ENCODE data around the gene NCKAP5. TPM values are rescaled to one million over a fixed set of nuclear protein-coding genes. Genes with fewer than 3 reads are reported as not detected.

NCKAP5 gene
- total and polyA plus RNA-seq, 2 of the 13 experiments (the other 11 are each of a cell fraction or from before 2014, with no cell fraction given), result 0.01 TPM; not detected in 1

- ATAC-seq (no peak), DNase-seq (ENCODE audit: low spot score) (no peak), FAIRE-seq (no peak)
- intact Hi-C loops (cut with micrococcal nuclease; ENCODE audit: unreplicated experiment) (no loop called here), in situ Hi-C loops (cut with HindIII; ENCODE audit: extremely low pct_ligation_motif_present, low pct_unique_long_range_greater_than_20kb) (no loop called here)
- no peak overlapping the region for H3K4me2 ChIP-seq (ENCODE audit: low read depth, low read length)
- H3K36me3 ChIP-seq (replicated peaks in 1 of 2; ENCODE audit: control insufficient read depth in 1 of 2, insufficient read depth in 2 of 2, low read length in 2 of 2), result no peaks in the 10 kb centered on the region
- no peak for TF ChIP-seq SALL1 (CRISPR knock-in tag; IDR thresholded peaks at IDR 0.05)
- H3K4me1 ChIP-seq (ENCODE audit: insufficient read depth, low read length), result no peaks in the 10 kb centered on the region
- no peak overlapping the region for H3K9ac ChIP-seq (ENCODE audit: insufficient read depth, low read depth, low read length)
- no peaks in the 10 kb centered on the region for H4K20me1 ChIP-seq (ENCODE audit: insufficient read depth, low read length)
- H3K9me3 ChIP-seq (ENCODE audit: low read length), result no peaks in the 10 kb centered on the region
- H3K4me3 ChIP-seq (replicated peaks in 1 of 3; ENCODE audit: insufficient read depth in 1 of 3, low read depth in 2 of 3, low read length in 3 of 3), result no peak overlapping the region
- no peaks in the 10 kb centered on the region for H3K79me2 ChIP-seq (ENCODE audit: insufficient read depth, low read length)
- ChIA-PET POLR2A (no interaction called here), CTCF (ENCODE audit: low intra/inter-chr PET ratio, low total read pairs) (no interaction called here)
- H2AFZ ChIP-seq (ENCODE audit: low read length), result no peak overlapping the region
- H3K27me3 ChIP-seq (ENCODE audit: control insufficient read depth in 1 of 2, insufficient read depth in 2 of 2, low read length in 2 of 2), result no peaks in the 10 kb centered on the region; a peak in 1 of 5 replicates
- BruUV-seq (replicated peaks), result no TSS peak
- H3K27ac ChIP-seq (ENCODE audit: extremely low read length, insufficient read depth, low read length), result no peak overlapping the region
Observed at GRCh38 chr2:133438026-133438425, 130.2 kb downstream of the NCKAP5 start.

- H3K79me2 ChIP-seq (ENCODE audit: insufficient read depth, low read length), result no peaks in the 10 kb centered on the region
- no peak for FAIRE-seq
- no peaks in the 10 kb centered on the region for H3K36me3 ChIP-seq (replicated peaks in 1 of 2; ENCODE audit: control insufficient read depth in 1 of 2, insufficient read depth in 2 of 2, low read length in 2 of 2)
- ATAC-seq, result no peak
- no peak overlapping the region for H3K4me3 ChIP-seq (replicated peaks in 1 of 3; ENCODE audit: insufficient read depth in 1 of 3, low read depth in 2 of 3, low read length in 3 of 3)
- no peak overlapping the region for H2AFZ ChIP-seq (ENCODE audit: low read length)
- intact Hi-C loops (cut with micrococcal nuclease; ENCODE audit: unreplicated experiment) (no loop called here), in situ Hi-C loops (cut with HindIII; ENCODE audit: extremely low pct_ligation_motif_present, low pct_unique_long_range_greater_than_20kb) (no loop called here)
- no peak overlapping the region for H3K4me2 ChIP-seq (ENCODE audit: low read depth, low read length)
- BruUV-seq (replicated peaks), result no TSS peak
- CTCF ChIA-PET (ENCODE audit: low intra/inter-chr PET ratio, low total read pairs), result no interaction called here
- no peak for DNase-seq (ENCODE audit: low spot score)
- no peaks in the 10 kb centered on the region for H3K9me3 ChIP-seq (ENCODE audit: low read length)
- POLR2A ChIA-PET, result no interaction called here
- WGBS (ENCODE audit: low lambda C conversion rate), result 3% methylated on average over 3 of the region's 3 CpGs
- no peak for TF ChIP-seq MZF1 (CRISPR knock-in tag; IDR thresholded peaks at IDR 0.05; ENCODE audit: borderline replicate concordance)
- TF ChIP-seq ZNF510 (CRISPR knock-in tag; IDR thresholded peaks at IDR 0.05; ENCODE audit: low read depth), result no peak
- no peak for TF ChIP-seq LCORL (IDR thresholded peaks at IDR 0.05)
- TF ChIP-seq LCORL (CRISPR knock-in tag; IDR thresholded peaks at IDR 0.05), result no peak
- no peak for TF ChIP-seq MAF1 (CRISPR knock-in tag; IDR thresholded peaks at IDR 0.05; ENCODE audit: borderline replicate concordance)
- no peak for TF ChIP-seq PHF20 (CRISPR knock-in tag; IDR thresholded peaks at IDR 0.05)
- no peak for TF ChIP-seq ZMYM2 (CRISPR knock-in tag; IDR thresholded peaks at IDR 0.05)
- no peaks in the 10 kb centered on the region for H4K20me1 ChIP-seq (ENCODE audit: insufficient read depth, low read length)
- no peak overlapping the region for H3K27ac ChIP-seq (ENCODE audit: extremely low read length, insufficient read depth, low read length)
- no peaks in the 10 kb centered on the region; a peak in 1 of 5 replicates for H3K27me3 ChIP-seq (ENCODE audit: control insufficient read depth in 1 of 2, insufficient read depth in 2 of 2, low read length in 2 of 2)
- no peak overlapping the region for H3K9ac ChIP-seq (ENCODE audit: insufficient read depth, low read depth, low read length)
- H3K4me1 ChIP-seq (ENCODE audit: insufficient read depth, low read length), result no peaks in the 10 kb centered on the region
Observed at GRCh38 chr2:133437492-133437891, 130.8 kb downstream of the NCKAP5 start.

Data from HepG2 (cell line).